Measurements from ENCODE around the gene SNX17. TPM values are rescaled to one million over a fixed set of nuclear protein-coding genes. Genes with fewer than 3 reads are reported as not detected.

SNX17 gene
- total RNA-seq, 4 donors from 2014 or later: 104 to 130 (median 118) TPM

GRCh38 chr2:27409321-27410073 lies 39.1 kb downstream of the SNX17 start, which contains the start of gene PPM1G:
TSS of gene PPM1G (minus strand) at chr2:27409591. CDS start at chr2:27409422, 169 bp downstream.
- H3K9me3 ChIP-seq: no peaks in the 10 kb centered on the region
- H3K27me3 ChIP-seq: no peaks in the 10 kb centered on the region
- WGBS, 2 donors (ENCODE audit: low coverage in 1 of 2): 0% methylated on average over 8 to 15 of the region's 82 CpGs
- H3K36me3 ChIP-seq: peaks cover 0 to 8% of the 10 kb centered on the region in 2 donors
- H3K27ac ChIP-seq: peak within 1 kb of the TSS; percentile 72 to 94 (median 90)
- peak; percentile 38 to 47 for TF ChIP-seq POLR2A (IDR thresholded peaks at IDR 0.05)
- TF ChIP-seq EP300 (IDR thresholded peaks at IDR 0.05): no peak
- TF ChIP-seq POLR2AphosphoS5 (IDR thresholded peaks at IDR 0.05): peak; percentile 66
- TF ChIP-seq, protein P1, sequence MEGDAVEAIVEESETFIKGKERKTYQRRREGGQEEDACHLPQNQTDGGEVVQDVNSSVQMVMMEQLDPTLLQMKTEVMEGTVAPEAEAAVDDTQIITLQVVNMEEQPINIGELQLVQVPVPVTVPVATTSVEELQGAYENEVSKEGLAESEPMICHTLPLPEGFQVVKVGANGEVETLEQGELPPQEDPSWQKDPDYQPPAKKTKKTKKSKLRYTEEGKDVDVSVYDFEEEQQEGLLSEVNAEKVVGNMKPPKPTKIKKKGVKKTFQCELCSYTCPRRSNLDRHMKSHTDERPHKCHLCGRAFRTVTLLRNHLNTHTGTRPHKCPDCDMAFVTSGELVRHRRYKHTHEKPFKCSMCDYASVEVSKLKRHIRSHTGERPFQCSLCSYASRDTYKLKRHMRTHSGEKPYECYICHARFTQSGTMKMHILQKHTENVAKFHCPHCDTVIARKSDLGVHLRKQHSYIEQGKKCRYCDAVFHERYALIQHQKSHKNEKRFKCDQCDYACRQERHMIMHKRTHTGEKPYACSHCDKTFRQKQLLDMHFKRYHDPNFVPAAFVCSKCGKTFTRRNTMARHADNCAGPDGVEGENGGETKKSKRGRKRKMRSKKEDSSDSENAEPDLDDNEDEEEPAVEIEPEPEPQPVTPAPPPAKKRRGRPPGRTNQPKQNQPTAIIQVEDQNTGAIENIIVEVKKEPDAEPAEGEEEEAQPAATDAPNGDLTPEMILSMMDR (IDR thresholded peaks at IDR 0.05): peak in 2 of 4 experiments; percentile 14 to 32
- peak; percentile 99 for ATAC-seq
- peak within 1 kb of the TSS; percentile 65 to 99 for H3K4me3 ChIP-seq
- peaks cover 0 to 36% (median 12%) of the 10 kb centered on the region in 3 donors for H3K4me1 ChIP-seq

DNA sequence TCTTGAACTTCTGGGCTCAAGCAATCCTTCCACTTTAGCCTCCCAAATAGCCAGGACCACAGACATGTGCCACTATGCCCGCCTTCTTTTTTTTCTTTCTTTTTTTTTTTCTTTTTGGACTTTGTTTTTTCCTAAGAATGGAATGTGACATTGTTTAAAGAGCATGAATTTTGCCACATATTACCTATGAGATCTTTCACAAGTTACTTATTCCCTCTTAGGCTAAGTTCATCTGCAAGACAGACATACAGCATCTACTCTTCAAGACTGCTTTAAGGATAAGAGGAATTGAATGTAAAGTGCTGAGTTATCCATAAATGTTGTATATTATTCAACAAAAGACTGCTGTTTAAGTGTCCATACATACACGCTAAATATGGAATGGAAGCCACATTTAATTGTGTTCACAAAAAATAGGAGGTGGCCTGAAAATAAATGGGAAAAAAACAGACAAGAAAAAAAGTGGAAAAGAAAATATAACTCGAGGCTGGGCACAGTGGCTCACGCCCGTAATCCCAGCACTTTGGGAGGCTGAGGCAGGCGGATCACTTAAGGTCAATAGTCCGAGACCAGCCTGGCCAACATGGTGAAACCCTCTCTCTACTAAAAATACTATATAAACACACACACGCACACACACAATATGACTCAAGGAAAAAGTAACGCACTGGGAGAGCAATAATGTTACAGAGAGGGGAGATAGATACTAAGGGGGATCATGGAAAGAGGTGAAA lies 42.2 kb downstream of the SNX17 start:
- H3K4me3 ChIP-seq: no peak overlapping the region
- H3K27me3 ChIP-seq: peaks cover 3% of the 10 kb centered on the region
- H3K27ac ChIP-seq: no peak overlapping the region
- no peak for ATAC-seq
- TF ChIP-seq POLR2AphosphoS5 (IDR thresholded peaks at IDR 0.05): no peak
- no peak for TF ChIP-seq POLR2A (IDR thresholded peaks at IDR 0.05)
- TF ChIP-seq, protein P1 (IDR thresholded peaks at IDR 0.05): no peak
- no peak for TF ChIP-seq EP300 (IDR thresholded peaks at IDR 0.05)
- peaks cover 0 to 21% (median 11%) of the 10 kb centered on the region in 3 donors for H3K4me1 ChIP-seq
- H3K9me3 ChIP-seq: no peaks in the 10 kb centered on the region
- no peaks in the 10 kb centered on the region for H3K36me3 ChIP-seq
- 67 to 90% methylated on average over 5 to 9 of the region's 9 CpGs for WGBS, 2 donors (ENCODE audit: low coverage in 1 of 2)

DNA sequence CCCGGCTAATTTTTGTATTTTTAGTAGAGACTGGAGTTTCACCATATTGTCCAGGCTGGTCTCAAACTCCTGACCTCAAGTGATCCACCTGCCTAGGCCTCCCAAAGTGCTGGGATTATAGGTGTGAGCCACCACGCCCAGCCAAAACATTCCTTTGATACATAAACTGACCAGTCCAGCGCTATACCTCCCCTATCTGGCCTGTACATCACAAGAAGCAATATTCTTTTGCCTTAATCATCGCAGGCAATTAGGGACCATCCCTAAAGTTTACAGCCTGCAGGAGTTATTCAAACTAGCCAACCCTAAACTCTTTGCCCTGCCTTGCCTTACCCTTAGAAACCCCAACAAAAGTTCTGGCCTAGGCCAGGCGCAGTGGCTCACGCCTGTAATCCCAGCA lies 45.7 kb downstream of the SNX17 start:
- Histone ChIP-seq H3K36me3 (no peaks in the 10 kb centered on the region), H3K4me1 (no peaks in the 10 kb centered on the region), H3K27me3 (peaks cover 4% of the 10 kb centered on the region), H3K4me3 (no peak overlapping the region), H3K27ac (no peak overlapping the region), H3K9me3 (no peaks in the 10 kb centered on the region)
- no peak for ATAC-seq
- WGBS, 2 donors (ENCODE audit: low coverage in 1 of 2): no CpG with 5 or more reads among the region's 6 CpGs
- no peak for TF ChIP-seq POLR2AphosphoS5 (IDR thresholded peaks at IDR 0.05)
- no peak for TF ChIP-seq POLR2A (IDR thresholded peaks at IDR 0.05)
- no peak for TF ChIP-seq EP300 (IDR thresholded peaks at IDR 0.05)
- TF ChIP-seq, protein P1 (IDR thresholded peaks at IDR 0.05): no peak

DNA sequence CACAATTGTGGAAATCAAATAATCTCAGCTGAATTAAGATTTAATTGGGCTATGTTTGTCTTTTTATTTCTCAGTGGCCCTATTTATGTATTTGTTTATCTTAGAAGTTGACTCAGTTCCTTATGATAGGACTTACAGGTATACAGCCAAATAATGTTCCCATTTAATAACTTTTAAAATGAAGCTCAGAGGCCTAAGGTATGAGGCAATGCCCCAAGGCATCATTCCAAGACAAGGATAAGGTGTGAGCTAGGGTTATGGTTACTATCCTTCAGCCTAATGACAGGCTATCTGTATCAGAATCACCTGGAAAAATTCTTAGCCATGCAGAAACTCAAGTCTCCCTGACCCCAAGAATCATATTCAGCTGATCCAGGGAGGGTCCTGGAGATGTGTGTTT lies 50.6 kb downstream of the SNX17 start:
- ATAC-seq: no peak
- Histone ChIP-seq H3K4me3 (no peak overlapping the region), H3K36me3 (no peaks in the 10 kb centered on the region), H3K27me3 (peaks cover 4% of the 10 kb centered on the region), H3K4me1 (no peaks in the 10 kb centered on the region), H3K27ac (no peak overlapping the region), H3K9me3 (no peaks in the 10 kb centered on the region)
- no peak for TF ChIP-seq POLR2AphosphoS5 (IDR thresholded peaks at IDR 0.05)
- TF ChIP-seq POLR2A (IDR thresholded peaks at IDR 0.05): no peak
- TF ChIP-seq, protein P1 (IDR thresholded peaks at IDR 0.05): no peak

Data from gastroesophageal sphincter (tissue), 4 donors.